K562 (cell line): Measurements from ENCODE around the gene POLR2A. TPM values are rescaled to one million over a fixed set of nuclear protein-coding genes. Genes with fewer than 3 reads are reported as not detected.

ENCODE experiments used
- BMI1 ChIP-seq: fragments of 150-350 bp; IDR thresholded peaks from 2 replicates; pipeline ENCODE4 v1.6.1; 2014; ENCODE audit warnings: low read length
- BRD9 ChIP-seq: fragments of 450-650 bp; IDR thresholded peaks from 2 replicates; pipeline ENCODE4 v1.6.1; 2018; ENCODE audit warnings: low read depth; ENCODE audit not compliant: partially characterized antibody
- CHD2 ChIP-seq: IDR thresholded peaks from 2 replicates; pipeline ENCODE4 v1.6.1; 2011; ENCODE audit warnings: low read depth, low read length
- CREM ChIP-seq: IDR thresholded peaks from 2 replicates; pipeline ENCODE4 v1.6.1; 2014; ENCODE audit warnings: antibody characterized with exemption, low read depth
- MAFK ChIP-seq: IDR thresholded peaks from 2 replicates; pipeline ENCODE4 v1.6.1; 2011; ENCODE audit warnings: low read length, improper control_type of control experiment
- MLX ChIP-seq, 2 experiments: fragments of 450-650 bp in 1 of 2; sonication (generic) in 1 of 2; formaldehyde crosslinking; conservative IDR thresholded peaks; 2 replicates each; pipeline versions ENCODE4 v1.4.0 to v1.8.1; 2020 to 2022; ENCODE audit warnings: mild to moderate bottlenecking in 1 of 2, missing genetic modification reagents in 1 of 2
- NFIC ChIP-seq: fragments of 450-650 bp; IDR thresholded peaks from 2 replicates; pipeline ENCODE4 v1.6.1; 2017; ENCODE audit warnings: mild to moderate bottlenecking, inconsistent platforms
- NFXL1 ChIP-seq: fragments of 450-650 bp; formaldehyde crosslinking; IDR thresholded peaks from 2 replicates; pipeline ENCODE4 v1.4.0; 2021; ENCODE audit warnings: mild to moderate bottlenecking
- NR2C2 ChIP-seq, 2 experiments: fragments of 200-800 bp in 1 of 2; sonication (Bioruptor generic) in 1 of 2; sonication (generic) in 1 of 2; formaldehyde crosslinking in 1 of 2; IDR thresholded peaks; 2 replicates each; pipeline versions ENCODE4 v1.6.1 to v1.8.0; 2016 to 2022; ENCODE audit warnings: mild to moderate bottlenecking in 1 of 2, missing compliant biosample characterization in 1 of 2, missing genetic modification characterization in 1 of 2, missing genetic modification reagents in 1 of 2
- NR4A1 ChIP-seq, 2 experiments: fragments of 250-450 bp in 1 of 2; fragments of 450-650 bp in 1 of 2; sonication (Bioruptor Pico) in 1 of 2; IDR thresholded peaks; 2 replicates each; pipeline versions ENCODE4 v1.4.0 to v1.6.1; 2016 to 2020; ENCODE audit warnings: mild to moderate bottlenecking in 2 of 2, missing compliant biosample characterization in 1 of 2, missing genetic modification characterization in 1 of 2, moderate library complexity in 1 of 2
- PHB ChIP-seq: fragments of 250-450 bp; sonication (Bioruptor Pico); IDR thresholded peaks from 2 replicates; pipeline ENCODE4 v1.5.0; 2021
- PYGO2 ChIP-seq: fragments of 450-650 bp; IDR thresholded peaks from 2 replicates; pipeline ENCODE4 v1.6.1; 2016; ENCODE audit warnings: mild to moderate bottlenecking, missing genetic modification characterization, moderate library complexity, missing compliant biosample characterization
- SREBF2 ChIP-seq: sonication (generic); formaldehyde crosslinking; IDR thresholded peaks from 2 replicates; pipeline ENCODE4 v1.4.0; 2020; ENCODE audit warnings: mild to moderate bottlenecking, missing genetic modification reagents
- TAF1 ChIP-seq: IDR thresholded peaks from 2 replicates; pipeline ENCODE4 v1.6.1; 2011; ENCODE audit warnings: mild to moderate bottlenecking, low read length, moderate library complexity; ENCODE audit not compliant: insufficient read depth, control insufficient read depth, severe bottlenecking; ENCODE audit errors: extremely low read depth
- ZBTB11 ChIP-seq, 3 experiments: fragments of 200-800 bp in 1 of 3; fragments of 250-450 bp in 1 of 3; fragments of 450-650 bp in 1 of 3; sonication (Bioruptor Pico) in 1 of 3; sonication (Bioruptor generic) in 1 of 3; formaldehyde crosslinking in 1 of 3; IDR thresholded peaks; 2 replicates each; pipeline versions ENCODE4 v1.6.1 to v1.8.0; 2016 to 2022; ENCODE audit warnings: mild to moderate bottlenecking in 2 of 3, missing genetic modification characterization in 2 of 3, missing compliant biosample characterization in 1 of 3, moderate library complexity in 1 of 3
- ZBTB33 ChIP-seq: sonication (generic); formaldehyde crosslinking; IDR thresholded peaks from 2 replicates; pipeline ENCODE4 v1.8.1; 2023; ENCODE audit warnings: mild to moderate bottlenecking, missing genetic modification reagents
- ZNF445 ChIP-seq: fragments of 250-450 bp; sonication (Bioruptor Pico); IDR thresholded peaks from 2 replicates; pipeline ENCODE4 v1.4.0; 2020; ENCODE audit warnings: low read depth, mild to moderate bottlenecking, moderate library complexity
- ZNF699 ChIP-seq: fragments of 250-450 bp; sonication (Bioruptor Pico); IDR thresholded peaks from 2 replicates; pipeline ENCODE4 v1.8.0; 2021; ENCODE audit warnings: mild to moderate bottlenecking, moderate library complexity; ENCODE audit not compliant: insufficient replicate concordance
- ZNF778 ChIP-seq: fragments of 450-650 bp; formaldehyde crosslinking; IDR thresholded peaks from 2 replicates; pipeline ENCODE4 v1.4.0; 2020; ENCODE audit warnings: mild to moderate bottlenecking, moderate library complexity
- ZNF780A ChIP-seq: fragments of 250-450 bp; sonication (Bioruptor Pico); IDR thresholded peaks from 2 replicates; pipeline ENCODE4 v1.5.0; 2021; ENCODE audit warnings: mild to moderate bottlenecking
- polyA plus RNA-seq, 8 experiments: library from polyadenylated mRNA; depleted of rRNA in 4 of 8; stranded (reverse) in 5 of 8; unstranded in 3 of 8; fragments of >200 nt; fragmentation: Nextera tagmentation in 2 of 8; fragmentation: Illumina TruSeq in 1 of 8; extraction: Ambion mirVana in 2 of 8; extraction: Trizol in 1 of 8; gene quantifications; 2 replicates each; pipeline versions ENCODE4 v1.2.1 to v1.2.3, GENCODE V29; 2011 to 2014; ENCODE audit warnings: inconsistent platforms in 1 of 8, missing spikeins in 1 of 8
- total RNA-seq, 7 experiments: library from RNA; depleted of rRNA in 6 of 7; stranded (reverse); fragments of >200 nt in 6 of 7; fragmentation: Illumina TruSeq in 2 of 7; extraction: Trizol in 2 of 7; gene quantifications; 2 replicates each; pipeline versions ENCODE4 v1.2.1 to v1.2.3, GENCODE V29; 2011 to 2021; ENCODE audit warnings: low replicate concordance in 1 of 7

The POLR2A gene
- total and polyA plus RNA-seq, 9 of the 15 experiments (the other 6 are each of a cell fraction or from before 2014, with no cell fraction given) = 1.3 to 109 (median 12.4) TPM

GRCh38 chr17:7484067-7484918 lies at the start of gene POLR2A (continued):
- TF ChIP-seq MLX (CRISPR knock-in tag; conservative IDR thresholded peaks at IDR 0.05) = 0 out of 4 replicates have a peak, but pooled peaks of 1 of the 2 experiments have one; percentile 69
- 0 out of 6 replicates have a peak, but pooled peaks of 1 of the 3 experiments have one; percentile 17 for TF ChIP-seq ZBTB11 (CRISPR knock-in tag; IDR thresholded peaks at IDR 0.05)
- peak; percentile 99 for TF ChIP-seq TAF1
- peak; percentile 45; the same call in 1 of the 2 replicates for TF ChIP-seq NR2C2 (CRISPR knock-in tag; IDR thresholded peaks at IDR 0.05)
- peak; percentile 75 for TF ChIP-seq NR2C2 (tag; IDR thresholded peaks at IDR 0.05)
- no peak for TF ChIP-seq SREBF2 (CRISPR knock-in tag)
- 0 out of 2 replicates have a peak, but pooled peaks have one; percentile 71 for TF ChIP-seq PHB
- TF ChIP-seq NR4A1 (CRISPR knock-in tag; IDR thresholded peaks at IDR 0.05) = no peak
- TF ChIP-seq NR4A1 (tag; IDR thresholded peaks at IDR 0.05) = no peak
- peak; percentile 80 for TF ChIP-seq BRD9
- 0 out of 2 replicates have a peak, but pooled peaks have one; percentile 8 for TF ChIP-seq PYGO2 (tag)
- no peak for TF ChIP-seq MAFK
- no peak for TF ChIP-seq BMI1
- TF ChIP-seq CREM = peak; percentile 64
- TF ChIP-seq ZNF699 (CRISPR knock-in tag) = no peak
- TF ChIP-seq ZNF445 (CRISPR knock-in tag) = 0 out of 2 replicates have a peak, but pooled peaks have one; percentile 49
- TF ChIP-seq NFXL1 (CRISPR knock-in tag) = no peak
- TF ChIP-seq CHD2 = peak; percentile 36; the same call in 1 of the 2 replicates
- no peak for TF ChIP-seq ZNF780A
- no peak for TF ChIP-seq ZNF778 (CRISPR knock-in tag)
- TF ChIP-seq NFIC = peak; percentile 71
- TF ChIP-seq ZBTB33 = no peak; the same call in 1 of the 2 replicates
